ENCODE results near the gene DPY19L3.
"Not testable (repeated sequence)": the region's sequence is repeated elsewhere in the genome, so short reads cannot be mapped to it uniquely, and the experiment has no call there.

Gene DPY19L3

GRCh38 chr19:32396046-32396652 lies 9.4 kb upstream of the DPY19L3 start:
- DNase-seq (ENCODE audit: low read depth in 2 of 2), result no peak

GRCh38 chr19:32397671-32398101 lies 7.9 kb upstream of the DPY19L3 start:
- DNase-seq (ENCODE audit: low read depth in 2 of 2), result no peak

GRCh38 chr19:32401992-32402391 lies 3.6 kb upstream of the DPY19L3 start:
- no peak for DNase-seq (ENCODE audit: low read depth in 2 of 2)

- no peak for DNase-seq (ENCODE audit: low read depth in 2 of 2)
Measured at GRCh38 chr19:32403291-32403995, 2.1 kb upstream of the DPY19L3 start.

- DNase-seq (ENCODE audit: low read depth in 2 of 2), result no peak
Measured at GRCh38 chr19:32404213-32404932, 1.2 kb upstream of the DPY19L3 start.

GRCh38 chr19:32404933-32405430 lies 588 bp upstream of the DPY19L3 start:
- DNase-seq (ENCODE audit: low read depth in 2 of 2), result no peak

GRCh38 chr19:32406161-32407003 lies 812 bp downstream of the DPY19L3 start:
- no peak for DNase-seq (ENCODE audit: low read depth in 2 of 2)

- no peak for DNase-seq (ENCODE audit: low read depth in 2 of 2)
Measured at GRCh38 chr19:32407004-32407992, 1.7 kb downstream of the DPY19L3 start.

GRCh38 chr19:32415246-32415645 lies 9.7 kb downstream of the DPY19L3 start:
- DNase-seq (ENCODE audit: low read depth in 2 of 2), result no peak

GRCh38 chr19:32415669-32416068 lies 10.1 kb downstream of the DPY19L3 start:
- no peak for DNase-seq (ENCODE audit: low read depth in 2 of 2)

- no peak for DNase-seq (ENCODE audit: low read depth in 2 of 2)
Measured at GRCh38 chr19:32416749-32417456, 11.3 kb downstream of the DPY19L3 start.

- no peak for DNase-seq (ENCODE audit: low read depth in 2 of 2)
Measured at GRCh38 chr19:32418155-32418554, 12.6 kb downstream of the DPY19L3 start.

GRCh38 chr19:32421589-32422361 lies 16.2 kb downstream of the DPY19L3 start:
- DNase-seq (ENCODE audit: low read depth in 2 of 2), result no peak

- no peak for DNase-seq (ENCODE audit: low read depth in 2 of 2)
Measured at GRCh38 chr19:32422435-32422834, 16.9 kb downstream of the DPY19L3 start.

GRCh38 chr19:32423944-32424343 lies 18.4 kb downstream of the DPY19L3 start:
- not testable (repeated sequence) for DNase-seq (ENCODE audit: low read depth in 2 of 2)

- no peak for DNase-seq (ENCODE audit: low read depth in 2 of 2)
Measured at GRCh38 chr19:32427536-32427935, 22.0 kb downstream of the DPY19L3 start.

- DNase-seq (ENCODE audit: low read depth in 2 of 2), result no peak
Measured at GRCh38 chr19:32436692-32437091, 31.1 kb downstream of the DPY19L3 start.

GRCh38 chr19:32437096-32437495 lies 31.5 kb downstream of the DPY19L3 start:
- no peak for DNase-seq (ENCODE audit: low read depth in 2 of 2)

- no peak for DNase-seq (ENCODE audit: low read depth in 2 of 2)
Measured at GRCh38 chr19:32438751-32439150, 33.2 kb downstream of the DPY19L3 start.

Data from stimulated activated CD4-positive, alpha-beta T cell treated with anti-CD3 and anti-CD28 coated beads, Interleukin-15, amount 100 ng/mL, for 48 hours (primary cell).